Adipocyte (in vitro differentiated cells): Measurements from ENCODE around the gene MUC2.

Experiments used
- DNase-seq: peaks from one replicate; pipeline ENCODE4 v3.0.0-alpha.2; 2015; ENCODE audit warnings: low read depth
- H3K27me3 ChIP-seq: replicated peaks from 2 replicates; pipeline ENCODE4 v1.7.0; 2013; ENCODE audit warnings: mild to moderate bottlenecking, low read length, moderate library complexity; ENCODE audit not compliant: control insufficient read depth, insufficient read depth
- H3K36me3 ChIP-seq: 2 replicates; pipeline ENCODE4 v1.7.0; 2013; ENCODE audit warnings: low read length, mild to moderate bottlenecking, moderate library complexity; ENCODE audit not compliant: control insufficient read depth, insufficient read depth, severe bottlenecking
- H3K4me1 ChIP-seq: 2 replicates; pipeline ENCODE4 v1.7.0; 2013; ENCODE audit warnings: mild to moderate bottlenecking, low read length, moderate library complexity; ENCODE audit not compliant: control insufficient read depth, insufficient read depth
- H3K4me3 ChIP-seq: 2 replicates; pipeline ENCODE4 v1.7.0; 2013; ENCODE audit warnings: mild to moderate bottlenecking, low read length, moderate library complexity
- H3K9ac ChIP-seq: 2 replicates; pipeline ENCODE4 v1.7.0; 2013; ENCODE audit warnings: mild to moderate bottlenecking, low read length, moderate library complexity
- H3K9me3 ChIP-seq: 2 replicates; pipeline ENCODE4 v1.7.0; 2013; ENCODE audit warnings: mild to moderate bottlenecking, low read length, moderate library complexity; ENCODE audit not compliant: control insufficient read depth

Gene MUC2

GRCh38 chr11:1074244-1075221 is at the start of gene MUC2:
TSS of gene MUC2 (plus strand) at chr11:1074874.
- Histone ChIP-seq H3K27me3 (peaks cover 12% of the 10 kb centered on the region), H3K4me3 (no peak within 1 kb of the TSS), H3K4me1 (peaks cover 11% of the 10 kb centered on the region), H3K36me3 (no peaks in the 10 kb centered on the region), H3K9ac (no peak within 1 kb of the TSS), H3K9me3 (no peaks in the 10 kb centered on the region)
- no peak for DNase-seq

- no peak for DNase-seq
- no peak overlapping the region for H3K9ac ChIP-seq
- no peaks in the 10 kb centered on the region for H3K4me1 ChIP-seq
- H3K4me3 ChIP-seq = no peak overlapping the region
- no peaks in the 10 kb centered on the region for H3K27me3 ChIP-seq
- no peaks in the 10 kb centered on the region for H3K36me3 ChIP-seq
- no peaks in the 10 kb centered on the region for H3K9me3 ChIP-seq
These were observed 49.1 kb upstream of the MUC2 start for GRCh38 chr11:1025410-1026162.

GRCh38 chr11:1026163-1026450 is 48.6 kb upstream of the MUC2 start:
- Histone ChIP-seq H3K4me3 (no peak overlapping the region), H3K27me3 (no peaks in the 10 kb centered on the region), H3K4me1 (no peaks in the 10 kb centered on the region), H3K36me3 (no peaks in the 10 kb centered on the region), H3K9ac (no peak overlapping the region), H3K9me3 (no peaks in the 10 kb centered on the region)
- DNase-seq = no peak

GRCh38 chr11:1026641-1027482 is 47.8 kb upstream of the MUC2 start:
- DNase-seq = no peak
- H3K27me3 ChIP-seq = no peaks in the 10 kb centered on the region
- no peaks in the 10 kb centered on the region for H3K36me3 ChIP-seq
- H3K4me1 ChIP-seq = no peaks in the 10 kb centered on the region
- H3K4me3 ChIP-seq = no peak overlapping the region
- no peak overlapping the region for H3K9ac ChIP-seq
- H3K9me3 ChIP-seq = no peaks in the 10 kb centered on the region

- DNase-seq = no peak
- Histone ChIP-seq H3K9ac (no peak overlapping the region), H3K27me3 (peaks cover 3% of the 10 kb centered on the region), H3K4me1 (no peaks in the 10 kb centered on the region), H3K4me3 (no peak overlapping the region), H3K36me3 (no peaks in the 10 kb centered on the region), H3K9me3 (no peaks in the 10 kb centered on the region)
These were observed 47.0 kb upstream of the MUC2 start for GRCh38 chr11:1027483-1028290.

- H3K4me1 ChIP-seq = no peaks in the 10 kb centered on the region
- H3K4me3 ChIP-seq = no peak overlapping the region
- H3K9ac ChIP-seq = no peak overlapping the region
- H3K27me3 ChIP-seq = peaks cover 6% of the 10 kb centered on the region
- no peak for DNase-seq
- no peaks in the 10 kb centered on the region for H3K9me3 ChIP-seq
- no peaks in the 10 kb centered on the region for H3K36me3 ChIP-seq
These were observed 46.5 kb upstream of the MUC2 start for GRCh38 chr11:1028291-1028540.

GRCh38 chr11:1028616-1029015 is 46.1 kb upstream of the MUC2 start:
- H3K36me3 ChIP-seq = no peaks in the 10 kb centered on the region
- DNase-seq = no peak
- no peak overlapping the region for H3K9ac ChIP-seq
- no peaks in the 10 kb centered on the region for H3K4me1 ChIP-seq
- peaks cover 6% of the 10 kb centered on the region for H3K27me3 ChIP-seq
- H3K9me3 ChIP-seq = no peaks in the 10 kb centered on the region
- no peak overlapping the region for H3K4me3 ChIP-seq

GRCh38 chr11:1029051-1029450 is 45.6 kb upstream of the MUC2 start:
- Histone ChIP-seq H3K4me3 (no peak overlapping the region), H3K9ac (no peak overlapping the region), H3K27me3 (peaks cover 11% of the 10 kb centered on the region), H3K36me3 (no peaks in the 10 kb centered on the region), H3K4me1 (no peaks in the 10 kb centered on the region), H3K9me3 (no peaks in the 10 kb centered on the region)
- no peak for DNase-seq

- no peaks in the 10 kb centered on the region for H3K36me3 ChIP-seq
- no peak overlapping the region for H3K4me3 ChIP-seq
- no peak for DNase-seq
- H3K4me1 ChIP-seq = no peaks in the 10 kb centered on the region
- H3K9ac ChIP-seq = no peak overlapping the region
- peaks cover 12% of the 10 kb centered on the region for H3K27me3 ChIP-seq
- H3K9me3 ChIP-seq = no peaks in the 10 kb centered on the region
These were observed 45.0 kb upstream of the MUC2 start for GRCh38 chr11:1029654-1030053.

GRCh38 chr11:1030086-1030485 is 44.6 kb upstream of the MUC2 start:
- Histone ChIP-seq H3K4me3 (no peak overlapping the region), H3K36me3 (no peaks in the 10 kb centered on the region), H3K9ac (no peak overlapping the region), H3K4me1 (no peaks in the 10 kb centered on the region), H3K27me3 (peaks cover 12% of the 10 kb centered on the region), H3K9me3 (no peaks in the 10 kb centered on the region)
- no peak for DNase-seq
